SK-N-SH (cell line): Measurements from ENCODE around the gene EHBP1L1.

Experiments used
- EP300 ChIP-seq, 2 experiments: IDR thresholded peaks; 2 replicates each; pipeline versions ENCODE4 v1.4.0 to v1.6.1; 2012; ENCODE audit warnings: borderline replicate concordance in 1 of 2, low read depth in 1 of 2, low read length in 1 of 2
- EZH2phosphoT487 ChIP-seq: fragments of 200-600 bp; sonication (generic); IDR thresholded peaks from 2 replicates; pipeline ENCODE4 v1.6.1; 2017; ENCODE audit warnings: low read depth, mixed run types, mild to moderate bottlenecking, antibody characterized with exemption, moderate library complexity, borderline replicate concordance
- FOXJ3 ChIP-seq: sonication (generic); formaldehyde crosslinking; IDR thresholded peaks from 2 replicates; pipeline ENCODE4 v1.5.1; 2020; ENCODE audit warnings: mild to moderate bottlenecking, missing genetic modification reagents
- JUND ChIP-seq: IDR thresholded peaks from 2 replicates; pipeline ENCODE4 v1.4.0; 2012
- MXI1 ChIP-seq: IDR thresholded peaks from 2 replicates; pipeline ENCODE4 v1.6.1; 2012; ENCODE audit warnings: mild to moderate bottlenecking, low read depth, low read length, improper control_type of control experiment
- NFIC ChIP-seq: IDR thresholded peaks from 2 replicates; pipeline ENCODE4 v1.4.0; 2012; ENCODE audit warnings: borderline replicate concordance
- RCOR1 ChIP-seq: fragments of 150-350 bp; IDR thresholded peaks from 2 replicates; pipeline ENCODE4 v1.6.1; 2017; ENCODE audit warnings: antibody characterized with exemption, low read length
- TAF1 ChIP-seq: IDR thresholded peaks from 2 replicates; pipeline ENCODE4 v1.6.1; 2012; ENCODE audit warnings: low read depth, mild to moderate bottlenecking, low read length, moderate library complexity, borderline replicate concordance
- TCF12 ChIP-seq: IDR thresholded peaks from 2 replicates; pipeline ENCODE4 v1.4.0; 2012
- TEAD4 ChIP-seq: IDR thresholded peaks from 2 replicates; pipeline ENCODE4 v1.4.0; 2012; ENCODE audit warnings: mild to moderate bottlenecking, borderline replicate concordance; ENCODE audit not compliant: insufficient read depth
- TF ChIP-seq, protein P1 (sequence below): IDR thresholded peaks from 2 replicates; pipeline ENCODE4 v1.4.0; 2012; ENCODE audit warnings: low read depth
- TF ChIP-seq, protein P2 (sequence below): fragments of 200-600 bp; sonication (generic); IDR thresholded peaks from 2 replicates; pipeline ENCODE4 v1.6.1; 2017; ENCODE audit warnings: antibody characterized with exemption, mild to moderate bottlenecking, moderate library complexity
- TF ChIP-seq, protein P3 (sequence below): IDR thresholded peaks from 2 replicates; pipeline ENCODE4 v1.6.1; 2012; ENCODE audit warnings: mild to moderate bottlenecking, low read depth, low read length, moderate library complexity
- TF ChIP-seq, protein P4 (sequence below): IDR thresholded peaks from 2 replicates; pipeline ENCODE4 v1.4.0; 2012; ENCODE audit warnings: low read depth, borderline replicate concordance

DNA sequence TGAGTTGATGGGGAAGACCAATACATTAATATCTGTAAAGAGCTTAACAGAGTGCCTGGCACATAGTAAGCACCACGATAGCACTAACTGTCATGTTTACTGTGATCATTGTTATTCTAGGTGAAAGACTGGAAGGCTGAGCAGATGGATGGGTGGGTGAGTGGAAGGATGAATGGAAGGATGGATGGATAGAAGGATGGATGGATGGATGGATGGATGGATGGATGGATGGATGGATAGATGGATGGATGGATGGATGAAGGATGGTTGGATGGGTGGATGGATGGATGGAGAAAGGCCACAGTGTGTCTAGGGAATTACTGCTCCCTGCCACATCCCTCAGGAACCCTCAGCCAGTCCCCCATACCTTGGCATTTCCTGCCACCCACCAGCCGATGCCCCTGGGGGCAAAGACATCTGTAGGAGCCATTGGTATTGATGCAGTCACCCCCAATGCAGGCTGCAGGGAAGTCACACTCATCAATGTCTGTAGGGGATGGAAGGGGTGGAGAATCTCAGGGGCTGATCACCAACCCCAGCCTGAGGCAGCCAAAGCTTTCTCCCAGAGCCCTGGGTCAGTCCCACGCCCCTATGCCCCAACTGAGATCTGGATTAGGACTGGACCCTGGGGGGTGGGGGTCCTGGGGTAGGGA lies 33.0 kb upstream of the EHBP1L1 start:
- TF ChIP-seq, protein P1, sequence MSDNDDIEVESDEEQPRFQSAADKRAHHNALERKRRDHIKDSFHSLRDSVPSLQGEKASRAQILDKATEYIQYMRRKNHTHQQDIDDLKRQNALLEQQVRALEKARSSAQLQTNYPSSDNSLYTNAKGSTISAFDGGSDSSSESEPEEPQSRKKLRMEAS, result no peak
- TF ChIP-seq RCOR1 (no peak), NFIC (no peak), EZH2phosphoT487 (no peak), TEAD4 (no peak), MXI1 (no peak), EP300 (IDR thresholded peaks at IDR 0.05; ENCODE audit: borderline replicate concordance in 1 of 2, low read depth in 1 of 2, low read length in 1 of 2) (no peak), TCF12 (no peak), TAF1 (no peak), JUND (no peak), FOXJ3 (CRISPR knock-in tag) (no peak)
- TF ChIP-seq, protein P2, sequence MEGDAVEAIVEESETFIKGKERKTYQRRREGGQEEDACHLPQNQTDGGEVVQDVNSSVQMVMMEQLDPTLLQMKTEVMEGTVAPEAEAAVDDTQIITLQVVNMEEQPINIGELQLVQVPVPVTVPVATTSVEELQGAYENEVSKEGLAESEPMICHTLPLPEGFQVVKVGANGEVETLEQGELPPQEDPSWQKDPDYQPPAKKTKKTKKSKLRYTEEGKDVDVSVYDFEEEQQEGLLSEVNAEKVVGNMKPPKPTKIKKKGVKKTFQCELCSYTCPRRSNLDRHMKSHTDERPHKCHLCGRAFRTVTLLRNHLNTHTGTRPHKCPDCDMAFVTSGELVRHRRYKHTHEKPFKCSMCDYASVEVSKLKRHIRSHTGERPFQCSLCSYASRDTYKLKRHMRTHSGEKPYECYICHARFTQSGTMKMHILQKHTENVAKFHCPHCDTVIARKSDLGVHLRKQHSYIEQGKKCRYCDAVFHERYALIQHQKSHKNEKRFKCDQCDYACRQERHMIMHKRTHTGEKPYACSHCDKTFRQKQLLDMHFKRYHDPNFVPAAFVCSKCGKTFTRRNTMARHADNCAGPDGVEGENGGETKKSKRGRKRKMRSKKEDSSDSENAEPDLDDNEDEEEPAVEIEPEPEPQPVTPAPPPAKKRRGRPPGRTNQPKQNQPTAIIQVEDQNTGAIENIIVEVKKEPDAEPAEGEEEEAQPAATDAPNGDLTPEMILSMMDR, result no peak
- TF ChIP-seq, protein P3, sequence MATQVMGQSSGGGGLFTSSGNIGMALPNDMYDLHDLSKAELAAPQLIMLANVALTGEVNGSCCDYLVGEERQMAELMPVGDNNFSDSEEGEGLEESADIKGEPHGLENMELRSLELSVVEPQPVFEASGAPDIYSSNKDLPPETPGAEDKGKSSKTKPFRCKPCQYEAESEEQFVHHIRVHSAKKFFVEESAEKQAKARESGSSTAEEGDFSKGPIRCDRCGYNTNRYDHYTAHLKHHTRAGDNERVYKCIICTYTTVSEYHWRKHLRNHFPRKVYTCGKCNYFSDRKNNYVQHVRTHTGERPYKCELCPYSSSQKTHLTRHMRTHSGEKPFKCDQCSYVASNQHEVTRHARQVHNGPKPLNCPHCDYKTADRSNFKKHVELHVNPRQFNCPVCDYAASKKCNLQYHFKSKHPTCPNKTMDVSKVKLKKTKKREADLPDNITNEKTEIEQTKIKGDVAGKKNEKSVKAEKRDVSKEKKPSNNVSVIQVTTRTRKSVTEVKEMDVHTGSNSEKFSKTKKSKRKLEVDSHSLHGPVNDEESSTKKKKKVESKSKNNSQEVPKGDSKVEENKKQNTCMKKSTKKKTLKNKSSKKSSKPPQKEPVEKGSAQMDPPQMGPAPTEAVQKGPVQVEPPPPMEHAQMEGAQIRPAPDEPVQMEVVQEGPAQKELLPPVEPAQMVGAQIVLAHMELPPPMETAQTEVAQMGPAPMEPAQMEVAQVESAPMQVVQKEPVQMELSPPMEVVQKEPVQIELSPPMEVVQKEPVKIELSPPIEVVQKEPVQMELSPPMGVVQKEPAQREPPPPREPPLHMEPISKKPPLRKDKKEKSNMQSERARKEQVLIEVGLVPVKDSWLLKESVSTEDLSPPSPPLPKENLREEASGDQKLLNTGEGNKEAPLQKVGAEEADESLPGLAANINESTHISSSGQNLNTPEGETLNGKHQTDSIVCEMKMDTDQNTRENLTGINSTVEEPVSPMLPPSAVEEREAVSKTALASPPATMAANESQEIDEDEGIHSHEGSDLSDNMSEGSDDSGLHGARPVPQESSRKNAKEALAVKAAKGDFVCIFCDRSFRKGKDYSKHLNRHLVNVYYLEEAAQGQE, result no peak
- TF ChIP-seq, protein P4, sequence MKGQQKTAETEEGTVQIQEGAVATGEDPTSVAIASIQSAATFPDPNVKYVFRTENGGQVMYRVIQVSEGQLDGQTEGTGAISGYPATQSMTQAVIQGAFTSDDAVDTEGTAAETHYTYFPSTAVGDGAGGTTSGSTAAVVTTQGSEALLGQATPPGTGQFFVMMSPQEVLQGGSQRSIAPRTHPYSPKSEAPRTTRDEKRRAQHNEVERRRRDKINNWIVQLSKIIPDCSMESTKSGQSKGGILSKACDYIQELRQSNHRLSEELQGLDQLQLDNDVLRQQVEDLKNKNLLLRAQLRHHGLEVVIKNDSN, result no peak
